HEK293T (cell line): ENCODE measurements around the gene LRRC9.
"Not testable (repeated sequence)": the region's sequence is repeated elsewhere in the genome, so short reads cannot be mapped to it uniquely, and the experiment has no call there.

Source experiments
- CTCF ChIA-PET: fragments of 350-600 bp; formaldehyde crosslinking; extraction: SDS; loops from one replicate; lab custom pipeline; 2021; ENCODE audit warnings: antibody characterized with exemption, inconsistent platforms; lab: Yijun Ruan, JAX
- POLR2A ChIA-PET: fragments of 350-600 bp; formaldehyde crosslinking; extraction: SDS; loops from one replicate; lab custom pipeline; 2020; ENCODE audit warnings: antibody characterized with exemption, inconsistent platforms; lab: Yijun Ruan, JAX
- DNase-seq: peaks from one replicate; pipeline ENCODE4 v3.0.0; 2012; ENCODE audit warnings: mixed read lengths; ENCODE audit errors: extremely low spot score
- ARNT ChIP-seq: fragments of 450-650 bp; IDR thresholded peaks from 2 replicates; pipeline ENCODE4 v1.6.1; 2017; ENCODE audit warnings: mild to moderate bottlenecking
- BHLHE40 ChIP-seq: fragments of 450-650 bp; IDR thresholded peaks from 2 replicates; pipeline ENCODE4 v1.6.1; 2016; ENCODE audit warnings: mild to moderate bottlenecking, moderate library complexity, borderline replicate concordance
- CTBP1 ChIP-seq: fragments of 450-650 bp; IDR thresholded peaks from 2 replicates; pipeline ENCODE4 v1.6.1; 2016; ENCODE audit warnings: borderline replicate concordance
- ELF4 ChIP-seq: fragments of 450-650 bp; IDR thresholded peaks from 2 replicates; pipeline ENCODE4 v1.6.1; 2017; ENCODE audit warnings: antibody characterized with exemption
- FOXA1 ChIP-seq: fragments of 450-650 bp; IDR thresholded peaks from 2 replicates; pipeline ENCODE4 v1.6.1; 2016; ENCODE audit warnings: mild to moderate bottlenecking
- FOXK2 ChIP-seq: fragments of 450-650 bp; IDR thresholded peaks from 2 replicates; pipeline ENCODE4 v1.6.1; 2016; ENCODE audit warnings: mild to moderate bottlenecking
- FOXM1 ChIP-seq: fragments of 450-650 bp; IDR thresholded peaks from 2 replicates; pipeline ENCODE4 v1.6.1; 2017; ENCODE audit warnings: mild to moderate bottlenecking, borderline replicate concordance
- HDGF ChIP-seq: fragments of 450-650 bp; IDR thresholded peaks from 2 replicates; pipeline ENCODE4 v1.6.1; 2017; ENCODE audit warnings: antibody characterized with exemption, borderline replicate concordance
- LEF1 ChIP-seq: fragments of 450-650 bp; IDR thresholded peaks from 2 replicates; pipeline ENCODE4 v1.6.1; 2017; ENCODE audit warnings: mild to moderate bottlenecking, borderline replicate concordance
- NFRKB ChIP-seq: fragments of 450-650 bp; IDR thresholded peaks from 2 replicates; pipeline ENCODE4 v1.6.1; 2016; ENCODE audit warnings: mild to moderate bottlenecking, moderate library complexity
- PKNOX1 ChIP-seq: fragments of 450-650 bp; IDR thresholded peaks from 2 replicates; pipeline ENCODE4 v1.6.1; 2016
- SP1 ChIP-seq: fragments of 450-650 bp; IDR thresholded peaks from 2 replicates; pipeline ENCODE4 v1.6.1; 2017
- SUZ12 ChIP-seq: fragments of 450-650 bp; IDR thresholded peaks from 2 replicates; pipeline ENCODE4 v1.6.1; 2016; ENCODE audit warnings: mild to moderate bottlenecking
- TARDBP ChIP-seq: fragments of 450-650 bp; IDR thresholded peaks from 2 replicates; pipeline ENCODE4 v1.6.1; 2016
- ZNF384 ChIP-seq: fragments of 450-650 bp; IDR thresholded peaks from 2 replicates; pipeline ENCODE4 v1.6.1; 2016

LRRC9 gene

GRCh38 chr14:60093080-60093479 is 173.1 kb downstream of the LRRC9 start:
- ChIA-PET POLR2A (interaction anchor here (1.2 to 2.4 kb wide), 4 partner anchors 69 to 155 kb away, joined by 3 to 14 read pairs (median 9); partner anchors contain the start of genes DHRS7 and PPM1A), CTCF (no interaction called here)
- DNase-seq: no peak

DNA sequence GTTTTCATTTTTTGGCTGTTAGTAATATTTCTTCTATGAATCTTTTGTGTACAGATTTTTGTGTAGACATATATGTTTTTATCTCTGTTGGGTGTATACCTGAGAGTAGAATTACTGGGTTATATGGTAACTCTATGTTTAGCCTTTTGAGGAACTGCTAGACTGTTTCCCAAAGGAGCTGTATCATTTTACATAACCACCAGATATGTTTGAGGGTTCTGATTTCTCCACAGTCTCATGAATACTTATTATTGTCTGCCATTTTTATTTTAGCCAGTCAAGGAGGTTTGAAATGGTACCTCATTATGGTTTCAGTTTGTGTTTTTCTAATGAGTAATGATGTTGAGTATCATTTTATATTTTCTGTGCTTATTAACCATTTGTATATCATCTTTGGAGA is 173.7 kb downstream of the LRRC9 start:
- ChIA-PET CTCF (no interaction called here), POLR2A (interaction anchor here (2.4 kb wide), 1 partner anchor 155 kb away, joined by 11 read pairs; the partner anchor contains the start of gene PPM1A)
- no peak for TF ChIP-seq HDGF
- no peak for TF ChIP-seq CTBP1
- no peak for TF ChIP-seq SP1
- TF ChIP-seq LEF1: no peak
- TF ChIP-seq FOXK2: no peak
- TF ChIP-seq FOXA1: no peak
- DNase-seq: no peak

More at GRCh38 chr14:60093080-60093479, 173.1 kb downstream of the LRRC9 start:
- TF ChIP-seq TARDBP: no peak
- no peak for TF ChIP-seq BHLHE40
- TF ChIP-seq PKNOX1: no peak
- TF ChIP-seq NFRKB: no peak
- TF ChIP-seq FOXM1: no peak
- TF ChIP-seq FOXA1: no peak
- no peak for TF ChIP-seq LEF1

DNA sequence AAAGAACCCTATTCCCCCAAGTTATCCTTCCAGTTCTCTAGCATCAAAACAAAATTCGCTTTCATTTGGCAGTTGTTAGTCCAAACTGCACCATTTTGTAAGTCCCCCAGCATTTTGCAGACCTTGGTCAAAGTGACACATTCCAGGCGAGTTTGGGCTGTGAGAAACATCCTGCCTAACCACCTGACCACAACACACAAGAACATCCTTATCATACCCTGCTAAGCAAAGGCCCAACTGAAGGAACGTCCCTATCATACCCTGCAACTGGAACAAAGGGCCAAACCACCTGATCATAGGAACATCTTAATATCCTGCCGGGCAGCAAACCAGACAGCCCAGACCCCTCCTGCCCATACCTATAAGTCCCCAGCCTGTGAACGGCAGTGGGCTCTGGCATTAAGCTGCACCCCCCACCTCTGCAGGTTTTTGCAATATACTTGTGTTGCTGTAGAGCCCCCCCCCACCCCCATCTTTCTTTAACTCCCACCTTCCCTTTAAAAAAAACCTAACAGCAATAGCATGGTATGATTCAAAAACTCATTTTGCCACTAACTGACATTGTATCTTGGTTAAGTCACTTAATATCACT is 174.5 kb downstream of the LRRC9 start:
- CTCF ChIA-PET: no interaction called here
- TF ChIP-seq TARDBP: no peak
- no peak for TF ChIP-seq CTBP1
- no peak for TF ChIP-seq FOXM1
- TF ChIP-seq BHLHE40: no peak
- TF ChIP-seq SUZ12: no peak
- no peak for TF ChIP-seq LEF1
- DNase-seq: no peak
- POLR2A ChIA-PET: no interaction called here

DNA sequence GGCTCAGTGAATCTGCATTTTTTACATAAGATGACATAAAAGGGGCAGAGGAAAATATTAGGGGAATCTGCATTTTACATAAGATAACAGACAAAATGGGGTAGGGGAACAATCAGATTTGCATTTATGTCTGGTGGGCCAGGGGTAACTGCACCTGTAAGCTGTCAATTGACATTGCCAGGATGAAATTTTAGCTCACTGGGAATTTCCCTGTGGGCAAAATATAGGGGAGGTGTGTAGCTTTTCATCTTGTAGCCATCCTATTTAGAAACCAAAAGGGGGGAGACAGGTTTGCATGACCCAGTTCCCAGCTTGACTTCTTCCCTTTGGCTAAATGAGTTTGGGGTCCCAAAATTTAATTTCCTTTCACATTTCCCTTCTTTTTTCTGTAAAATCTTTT is 175.3 kb downstream of the LRRC9 start:
- ChIA-PET CTCF (interaction anchor here (0.6 kb wide), 1 partner anchor 518 kb away, joined by 4 read pairs; no protein-coding TSS in a partner anchor), POLR2A (no interaction called here)
- no peak for DNase-seq
- TF ChIP-seq SP1 (no peak), CTBP1 (no peak), FOXM1 (no peak), PKNOX1 (no peak), FOXA1 (no peak), NFRKB (no peak), ZNF384 (no peak), BHLHE40 (no peak)

DNA sequence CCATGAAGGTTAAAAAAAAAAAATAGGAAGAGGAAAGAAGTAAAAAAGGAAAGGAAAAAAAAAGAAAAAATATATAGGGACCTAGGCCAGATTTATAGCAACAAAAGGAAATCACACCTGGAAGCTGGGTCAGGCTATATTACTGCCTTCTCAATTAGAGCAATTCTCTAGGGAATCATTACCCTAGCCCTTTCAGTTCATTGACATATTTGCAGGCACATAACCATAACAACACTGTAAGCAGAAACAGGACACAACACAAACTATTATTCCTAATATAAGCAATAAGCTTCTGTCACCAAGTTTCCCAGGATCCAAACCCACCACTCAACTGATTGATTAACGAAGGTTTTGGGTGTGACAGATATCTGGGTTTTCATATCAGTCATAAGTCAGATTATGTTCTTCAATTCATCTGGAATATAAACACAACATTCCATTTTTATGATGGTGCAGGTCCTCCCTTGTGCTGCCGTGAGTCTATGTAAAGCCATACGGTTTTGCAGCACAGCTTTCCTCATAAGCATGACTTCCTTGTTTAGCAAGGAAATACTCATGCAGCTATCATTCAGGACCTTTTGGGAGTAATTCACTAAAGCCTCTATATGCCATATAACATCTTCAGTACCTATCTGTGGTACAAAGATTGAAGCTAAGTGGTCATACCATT is 176.0 kb downstream of the LRRC9 start:
- POLR2A ChIA-PET: no interaction called here
- CTCF ChIA-PET: no interaction called here
- TF ChIP-seq FOXA1: no peak
- no peak for DNase-seq

DNA sequence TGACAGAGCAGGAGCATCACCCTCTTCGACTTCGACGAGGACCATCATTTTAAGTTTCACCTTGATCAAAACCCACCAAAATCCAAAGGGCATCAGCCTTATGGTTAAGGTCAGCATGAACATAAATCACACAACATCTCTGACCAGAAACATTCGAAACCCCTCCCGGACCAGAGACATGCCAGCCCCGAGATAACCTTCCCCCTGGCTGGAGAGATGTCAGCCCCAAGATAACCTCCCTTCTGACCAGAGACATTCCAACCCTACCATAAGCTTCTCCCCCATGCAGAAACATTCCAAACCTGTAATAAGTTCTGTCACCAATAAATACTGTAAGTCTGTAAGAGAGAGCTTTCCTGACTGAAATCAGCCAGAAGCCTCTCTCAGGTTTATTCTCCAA is 178.0 kb downstream of the LRRC9 start:
- ChIA-PET POLR2A (no interaction called here), CTCF (interaction anchor here (0.6 kb wide), 1 partner anchor 371 kb away, joined by 4 read pairs; no protein-coding TSS in a partner anchor)
- DNase-seq: no peak
- TF ChIP-seq NFRKB: no peak
- no peak for TF ChIP-seq CTBP1
- TF ChIP-seq SUZ12: no peak
- TF ChIP-seq FOXM1: no peak
- no peak for TF ChIP-seq ELF4
- no peak for TF ChIP-seq FOXA1
- no peak for TF ChIP-seq PKNOX1
- no peak for TF ChIP-seq SP1
- TF ChIP-seq ARNT: no peak
- TF ChIP-seq ZNF384: no peak
- TF ChIP-seq FOXK2: no peak
- no peak for TF ChIP-seq HDGF

DNA sequence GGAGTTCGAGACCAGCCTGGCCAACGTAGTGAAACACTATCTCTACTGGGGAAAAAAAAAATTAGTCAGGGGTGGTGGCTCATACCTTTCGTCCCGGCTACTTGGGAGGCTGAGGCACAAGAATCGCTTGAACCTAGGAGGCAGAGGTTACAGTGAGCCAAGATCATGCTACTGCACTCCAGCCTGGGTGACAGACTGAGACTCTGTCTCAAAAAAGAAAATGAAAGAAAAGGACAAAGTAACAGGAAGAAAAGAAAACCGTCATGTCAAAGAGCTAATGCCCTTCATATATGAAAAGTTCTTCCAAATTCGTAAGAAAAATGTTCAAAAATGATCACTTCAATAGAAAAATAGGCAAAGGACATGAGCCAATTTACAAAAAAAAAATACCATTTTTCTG is 179.9 kb downstream of the LRRC9 start:
- CTCF ChIA-PET: interaction anchor here (0.7 kb wide), 1 partner anchor 84 kb away, joined by 3 read pairs; no protein-coding TSS in a partner anchor
- POLR2A ChIA-PET, DNase-seq: not testable (repeated sequence)
